Spleen (tissue), 11 donors: ENCODE measurements around the gene KMT5C. TPM values are rescaled to one million over a fixed set of nuclear protein-coding genes. Genes with fewer than 3 reads are reported as not detected.
A peak's percentile ranks its signal among the peaks of the same experiment; 100 is the strongest.

Source experiments
- DNase-seq: peaks from one replicate; pipeline ENCODE4 v3.0.0-alpha.2; 2020
- H3K27ac ChIP-seq, 8 donors: fragments of 200-600 bp; sonication (generic) in 7 of 8; 1 replicate in 4 of 8; 2 replicates in 4 of 8; pipeline versions ENCODE4 v1.5.0 to v1.8.0; 2016 to 2021; ENCODE audit warnings: inconsistent platforms in 4 of 8, mild to moderate bottlenecking in 4 of 8, moderate library complexity in 1 of 8
- H3K27me3 ChIP-seq, 7 donors: fragments of 200-600 bp; sonication (generic) in 6 of 7; replicated peaks in 1 of 7; 1 replicate in 4 of 7; 2 replicates in 3 of 7; pipeline versions ENCODE4 v1.5.0 to v1.8.0; 2016 to 2021; ENCODE audit warnings: inconsistent platforms in 3 of 7, mild to moderate bottlenecking in 1 of 7
- H3K36me3 ChIP-seq, 6 donors: fragments of 200-600 bp; sonication (generic) in 5 of 6; 1 replicate in 4 of 6; 2 replicates in 2 of 6; pipeline versions ENCODE4 v1.5.0 to v1.8.0; 2016 to 2021; ENCODE audit warnings: inconsistent platforms in 2 of 6
- H3K4me1 ChIP-seq, 6 donors: fragments of 200-600 bp; sonication (generic) in 5 of 6; 1 replicate in 3 of 6; 2 replicates in 3 of 6; pipeline versions ENCODE4 v1.5.0 to v1.8.0; 2016 to 2021; ENCODE audit warnings: inconsistent platforms in 3 of 6
- H3K4me3 ChIP-seq, 8 donors: fragments of 200-600 bp; sonication (generic) in 7 of 8; 1 replicate in 4 of 8; 2 replicates in 4 of 8; pipeline versions ENCODE4 v1.5.0 to v1.8.0; 2016 to 2021; ENCODE audit warnings: inconsistent platforms in 4 of 8, mild to moderate bottlenecking in 4 of 8, moderate library complexity in 2 of 8
- H3K9me3 ChIP-seq, 8 donors: fragments of 200-600 bp; sonication (generic) in 7 of 8; 1 replicate in 4 of 8; 2 replicates in 4 of 8; pipeline versions ENCODE4 v1.5.0 to v1.8.0; 2016 to 2021; ENCODE audit warnings: inconsistent platforms in 4 of 8
- POLR2A ChIP-seq, 3 donors: fragments of 450-650 bp; IDR thresholded peaks; one replicate each; pipeline ENCODE4 v1.5.1; 2017; ENCODE audit warnings: antibody characterized with exemption in 3 of 3, mild to moderate bottlenecking in 1 of 3
- POLR2AphosphoS5 ChIP-seq, 3 donors: sonication (generic); formaldehyde crosslinking; IDR thresholded peaks; one replicate each; pipeline ENCODE4 v1.5.1; 2017; ENCODE audit warnings: antibody characterized with exemption in 3 of 3
- WGBS, 5 donors: extraction: QIAGEN DNeasy Blood & Tissue Kit in 3 of 5; methylation state at CpG; one replicate each; pipeline versions ENCODE4 v1.1.5 to v1.1.7; 2013 to 2018; 5-methylcytosine and 5-hydroxymethylcytosine counted together
- intact Hi-C: fragments of 100-400 bp; cut with DNase I; formaldehyde crosslinking; loops from one replicate; pipeline ENCODE4 v1.15.0; 2023; ENCODE audit warnings: low total_unique reads
- polyA plus RNA-seq, 3 donors: library from polyadenylated mRNA; stranded (reverse); fragments of 200-250 nt; gene quantifications; one replicate each; pipeline ENCODE4 v1.2.1, GENCODE V29; 2013
- total RNA-seq, 7 donors: library from RNA; depleted of rRNA in 3 of 7; stranded (reverse); fragments of >200 nt in 3 of 7; fragmentation: NEBNext Ultra II Directional in 4 of 7; extraction: Animal tissue kit (Norgen Biotek cat#: 25700) in 4 of 7; gene quantifications; one replicate each; pipeline versions ENCODE4 v1.1.0 to v1.2.1, GENCODE V29; 2016 to 2021
- TF ChIP-seq, protein P1 (sequence below), 11 experiments: fragments of 200-600 bp in 7 of 11; fragments of 450-650 bp in 4 of 11; sonication (generic) in 4 of 11; IDR thresholded peaks in 8 of 11; conservative IDR thresholded peaks in 3 of 11; 1 replicate in 7 of 11; 2 replicates in 4 of 11; pipeline versions ENCODE4 v1.4.0 to v1.8.0; 2016 to 2021; ENCODE audit warnings: antibody characterized with exemption in 11 of 11, inconsistent platforms in 4 of 11, mild to moderate bottlenecking in 1 of 11
- donor health status: healthy with polysubstance abuse.
- donor health status: DM: no; HTN: no; CAD: no; lungs with moderate emphysema.
- donor health status: DM: no; HTN: no; CAD: no.
- donor health status: Bipolar disorder and iron deficiency.
- donor health status: healthy.
- donor health status: DM: no; HTN: no; CAD: no.
- donor health status: DM: yes; HTN: yes; CAD: no.

KMT5C gene
- total and polyA plus RNA-seq, 10 donors: 5.7 to 18.1 (median 12.2) TPM

DNA sequence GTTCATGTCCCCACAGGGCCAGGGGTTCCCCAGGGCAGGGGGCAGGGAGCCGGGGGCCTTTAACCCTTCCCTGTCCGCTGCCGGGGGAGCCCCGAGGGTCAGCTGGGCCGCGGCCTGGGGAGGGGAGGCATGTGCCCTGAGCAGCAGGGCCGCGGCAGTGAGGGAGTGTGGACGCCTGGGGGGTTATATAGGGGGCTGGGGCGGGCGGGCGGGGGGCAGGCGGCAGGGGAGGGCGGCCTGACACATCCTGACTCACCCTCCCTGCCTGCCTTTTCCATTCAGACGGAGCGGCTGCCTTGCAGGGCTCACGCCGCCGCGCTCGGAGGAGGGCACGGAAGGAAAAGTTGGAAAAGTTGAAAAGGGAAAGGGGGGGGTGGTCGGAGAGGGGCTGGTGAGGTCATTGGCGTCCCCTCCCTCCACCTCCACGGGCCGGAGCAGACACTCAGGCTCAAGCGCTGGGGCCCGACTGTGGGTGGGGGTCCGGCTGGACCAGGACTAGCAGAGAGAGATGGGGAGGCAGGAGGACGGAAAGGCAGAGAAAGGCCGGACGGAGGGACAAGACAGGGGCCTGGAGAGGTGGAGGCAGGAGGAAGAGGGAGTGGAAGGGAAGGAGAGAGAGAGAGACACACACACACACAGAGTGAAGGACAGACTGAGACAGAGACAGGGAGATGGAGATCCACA lies 30.8 kb downstream of the KMT5C start, which contains the start of gene IL11:
IL11 (minus strand) TSS at position 159 of the 684 bp plus-strand sequence; CDS start at position 6, 153 bp downstream.
- TF ChIP-seq POLR2A (IDR thresholded peaks at IDR 0.05) (no peak), POLR2AphosphoS5 (IDR thresholded peaks at IDR 0.05) (no peak)
- TF ChIP-seq, protein P1, sequence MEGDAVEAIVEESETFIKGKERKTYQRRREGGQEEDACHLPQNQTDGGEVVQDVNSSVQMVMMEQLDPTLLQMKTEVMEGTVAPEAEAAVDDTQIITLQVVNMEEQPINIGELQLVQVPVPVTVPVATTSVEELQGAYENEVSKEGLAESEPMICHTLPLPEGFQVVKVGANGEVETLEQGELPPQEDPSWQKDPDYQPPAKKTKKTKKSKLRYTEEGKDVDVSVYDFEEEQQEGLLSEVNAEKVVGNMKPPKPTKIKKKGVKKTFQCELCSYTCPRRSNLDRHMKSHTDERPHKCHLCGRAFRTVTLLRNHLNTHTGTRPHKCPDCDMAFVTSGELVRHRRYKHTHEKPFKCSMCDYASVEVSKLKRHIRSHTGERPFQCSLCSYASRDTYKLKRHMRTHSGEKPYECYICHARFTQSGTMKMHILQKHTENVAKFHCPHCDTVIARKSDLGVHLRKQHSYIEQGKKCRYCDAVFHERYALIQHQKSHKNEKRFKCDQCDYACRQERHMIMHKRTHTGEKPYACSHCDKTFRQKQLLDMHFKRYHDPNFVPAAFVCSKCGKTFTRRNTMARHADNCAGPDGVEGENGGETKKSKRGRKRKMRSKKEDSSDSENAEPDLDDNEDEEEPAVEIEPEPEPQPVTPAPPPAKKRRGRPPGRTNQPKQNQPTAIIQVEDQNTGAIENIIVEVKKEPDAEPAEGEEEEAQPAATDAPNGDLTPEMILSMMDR (IDR thresholded peaks at IDR 0.05 in 8 of 11, conservative IDR thresholded peaks at IDR 0.05 in 3 of 11): no peak
- H3K27me3 ChIP-seq: peaks cover 5 to 95% (median 62%) of the 10 kb centered on the region in 7 donors
- H3K4me1 ChIP-seq: peaks cover 0 to 30% (median 17%) of the 10 kb centered on the region in 6 donors
- no peaks in the 10 kb centered on the region for H3K36me3 ChIP-seq
- intact Hi-C loops: no loop called here
- H3K9me3 ChIP-seq: no peaks in the 10 kb centered on the region
- DNase-seq: no peak
- WGBS, 5 donors: 7 to 17% (median 8%) methylated on average over 22 to 32 of the region's 32 CpGs
- H3K4me3 ChIP-seq: peak within 1 kb of the TSS in 6 of 8 donors; percentile 11 to 61 (median 23)
- no peak within 1 kb of the TSS for H3K27ac ChIP-seq

DNA sequence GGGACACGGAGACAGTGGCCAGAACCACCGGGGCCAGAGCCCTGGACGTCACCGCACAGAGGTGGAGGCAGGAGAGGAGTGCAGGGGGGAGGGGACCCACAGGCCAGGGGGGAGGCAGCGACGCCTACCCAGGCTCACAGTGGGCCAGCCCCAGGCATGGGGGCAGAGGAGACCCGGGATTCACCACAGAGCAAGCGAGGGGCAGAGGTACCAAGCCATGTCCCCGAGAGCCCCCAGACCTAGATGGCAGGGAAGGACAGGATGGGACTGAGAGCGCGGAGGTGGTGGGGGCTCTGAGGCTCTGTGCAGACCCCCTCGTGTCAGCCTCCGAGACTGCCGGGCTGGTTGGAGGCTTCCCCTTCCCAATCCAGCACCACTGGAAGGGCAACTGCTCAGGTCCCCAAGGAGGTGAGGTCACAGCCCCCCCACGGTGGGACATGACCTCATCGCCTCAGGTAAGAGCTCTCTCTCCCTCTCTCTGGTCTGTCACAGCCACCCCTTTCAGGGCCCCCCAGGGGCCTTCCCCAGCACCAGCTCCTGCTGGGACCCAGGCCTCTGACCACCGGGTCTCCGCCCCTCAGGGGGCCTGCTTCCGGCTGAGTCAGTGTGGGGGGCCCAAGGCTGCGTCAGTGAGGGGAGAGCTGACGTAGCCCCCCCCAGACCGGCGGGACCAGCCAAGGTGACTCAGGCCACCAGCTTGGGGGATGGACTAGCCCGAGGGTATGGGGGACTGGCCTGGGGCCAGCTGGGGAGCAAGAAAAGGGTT lies 32.8 kb downstream of the KMT5C start:
- 32 to 52% (median 38%) methylated on average over 15 to 24 of the region's 24 CpGs for WGBS, 5 donors
- Histone ChIP-seq H3K9me3 (no peaks in the 10 kb centered on the region), H3K27ac (no peak overlapping the region), H3K4me1 (peaks cover 0 to 30% (median 17%) of the 10 kb centered on the region in 6 donors), H3K4me3 (no peak overlapping the region), H3K27me3 (peaks cover 5 to 100% (median 75%) of the 10 kb centered on the region in 7 donors), H3K36me3 (no peaks in the 10 kb centered on the region)
- no peak for TF ChIP-seq POLR2AphosphoS5 (IDR thresholded peaks at IDR 0.05)
- no peak for TF ChIP-seq POLR2A (IDR thresholded peaks at IDR 0.05)
- TF ChIP-seq, protein P1 (IDR thresholded peaks at IDR 0.05 in 8 of 11, conservative IDR thresholded peaks at IDR 0.05 in 3 of 11): no peak
- no peak for DNase-seq
- intact Hi-C loops: no loop called here

DNA sequence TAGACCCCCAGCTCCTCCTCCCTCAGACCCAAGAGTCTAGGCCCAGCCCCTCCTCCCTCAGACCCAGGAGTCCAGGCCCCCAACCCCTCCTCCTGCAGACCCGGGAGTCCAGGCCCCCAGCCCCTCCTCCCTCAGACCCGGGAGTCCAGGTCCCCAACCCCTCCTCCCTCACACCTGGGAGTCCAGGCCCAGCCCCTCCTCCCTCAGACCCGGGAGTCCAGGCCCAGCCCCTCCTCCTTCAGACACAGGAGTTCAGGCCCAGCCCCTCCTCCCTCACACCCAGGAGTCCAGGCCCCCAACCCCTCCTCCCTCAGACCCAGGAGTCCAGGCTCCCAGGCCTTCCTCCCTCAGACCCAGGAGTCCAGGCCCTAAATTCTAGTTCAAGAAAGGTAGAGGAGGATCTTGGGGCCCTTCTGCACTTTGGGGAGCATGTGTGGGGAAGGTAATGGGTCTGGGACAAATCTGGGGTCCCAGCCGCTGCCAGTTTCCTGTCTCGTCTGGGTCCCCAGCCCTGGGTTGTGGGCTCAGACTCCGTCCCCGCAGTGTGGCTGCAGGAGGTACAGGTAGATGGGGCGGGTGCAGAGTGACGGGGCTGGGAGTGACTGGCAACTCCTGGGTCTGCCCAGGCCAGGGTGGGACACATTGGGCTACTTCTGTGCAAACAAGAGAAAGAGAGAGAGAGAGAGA lies 33.8 kb downstream of the KMT5C start:
- H3K4me1 ChIP-seq: peaks cover 0 to 30% (median 17%) of the 10 kb centered on the region in 6 donors
- peaks cover 5 to 96% (median 73%) of the 10 kb centered on the region in 7 donors for H3K27me3 ChIP-seq
- no peaks in the 10 kb centered on the region for H3K9me3 ChIP-seq
- intact Hi-C loops: no loop called here
- DNase-seq: no peak
- TF ChIP-seq POLR2A (IDR thresholded peaks at IDR 0.05): no peak
- H3K36me3 ChIP-seq: no peaks in the 10 kb centered on the region
- no peak overlapping the region for H3K4me3 ChIP-seq
- no peak overlapping the region for H3K27ac ChIP-seq
- 45 to 68% (median 52%) methylated on average over 9 of the region's 9 CpGs for WGBS, 5 donors

DNA sequence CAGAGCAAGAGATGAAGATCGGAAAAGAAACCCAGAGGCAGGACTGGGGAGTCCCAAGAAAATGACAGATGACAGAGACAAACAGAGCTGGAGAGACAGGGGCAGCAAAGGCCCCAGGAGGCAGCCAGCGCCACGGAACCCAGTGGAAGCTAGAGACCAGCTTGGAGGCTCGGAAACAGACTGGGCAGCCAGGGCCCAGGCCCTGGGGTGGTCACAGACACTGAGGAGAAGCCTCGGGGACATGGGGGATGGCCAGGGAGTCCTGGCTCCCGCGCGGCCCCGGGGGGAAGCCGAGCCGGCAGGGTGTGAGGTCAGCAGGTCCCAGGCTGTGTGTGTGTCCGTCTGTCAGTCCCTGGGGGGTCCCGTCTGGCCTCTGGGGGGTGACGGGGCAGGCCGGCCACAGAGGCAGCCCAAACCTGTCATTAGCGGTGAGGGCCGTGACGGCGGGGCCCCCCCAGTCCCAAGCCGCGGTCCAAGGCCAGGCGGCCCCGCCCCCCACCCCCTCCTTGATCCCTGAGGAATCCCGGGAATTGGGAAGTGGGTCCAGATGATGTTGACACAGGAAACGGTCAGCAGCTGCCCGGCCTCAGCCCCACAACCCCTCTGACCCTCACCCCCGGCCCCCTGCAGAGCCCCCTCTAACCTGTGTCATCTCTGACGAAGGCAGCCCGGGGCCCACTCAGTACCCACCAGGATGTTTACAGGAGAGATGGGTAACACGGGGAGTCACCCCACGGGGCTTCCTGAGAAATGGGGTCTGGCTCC lies 34.5 kb downstream of the KMT5C start:
- no peaks in the 10 kb centered on the region for H3K36me3 ChIP-seq
- TF ChIP-seq POLR2AphosphoS5 (IDR thresholded peaks at IDR 0.05) (no peak), POLR2A (IDR thresholded peaks at IDR 0.05) (no peak)
- TF ChIP-seq, protein P1 (IDR thresholded peaks at IDR 0.05 in 8 of 11, conservative IDR thresholded peaks at IDR 0.05 in 3 of 11): no peak
- peaks cover 3 to 89% (median 66%) of the 10 kb centered on the region in 7 donors for H3K27me3 ChIP-seq
- no peak overlapping the region for H3K4me3 ChIP-seq
- intact Hi-C loops: no loop called here
- no peak for DNase-seq
- no peak overlapping the region for H3K27ac ChIP-seq
- 18 to 37% (median 20%) methylated on average over 7 to 31 of the region's 31 CpGs for WGBS, 5 donors
- H3K9me3 ChIP-seq: no peaks in the 10 kb centered on the region
- peaks cover 0 to 23% (median 11%) of the 10 kb centered on the region in 6 donors for H3K4me1 ChIP-seq
